Activated CD8-positive, alpha-beta memory T cell treated with anti-CD3 and anti-CD28 coated beads, Interleukin-2, amount 50 U/mL, for 1 hour (primary cell): Measurements from ENCODE around the gene CHAF1B.

Source experiments
- DNase-seq: peaks from one replicate; pipeline ENCODE4 v3.0.0-alpha.2; 2020; ENCODE audit errors: extremely low read depth

The CHAF1B gene

GRCh38 chr21:36463204-36463603 is 78.0 kb downstream of the CHAF1B start:
- no peak for DNase-seq

- no peak for DNase-seq
These were observed 78.8 kb downstream of the CHAF1B start for GRCh38 chr21:36463991-36464390.

GRCh38 chr21:36464590-36464989 is 79.4 kb downstream of the CHAF1B start:
- DNase-seq: no peak

- no peak for DNase-seq
These were observed 80.3 kb downstream of the CHAF1B start for GRCh38 chr21:36465478-36465877.

- no peak for DNase-seq
These were observed 80.9 kb downstream of the CHAF1B start for GRCh38 chr21:36466061-36466511.
